NB4 (cell line): ENCODE results near the gene KLHDC3.

Source experiments
- DNase-seq: peaks from one replicate; pipeline ENCODE4 v3.0.0; 2010; ENCODE audit warnings: low read depth
- H3K4me3 ChIP-seq: one replicate; pipeline ENCODE4 v1.5.1; 2011; ENCODE audit warnings: mild to moderate bottlenecking, low read depth, low read length, moderate library complexity
- MYC ChIP-seq: IDR thresholded peaks from 2 replicates; pipeline ENCODE4 v1.6.1; 2011; ENCODE audit warnings: low read depth, low read length
- POLR2A ChIP-seq: IDR thresholded peaks from 2 replicates; pipeline ENCODE4 v1.6.1; 2011; ENCODE audit warnings: mild to moderate bottlenecking; ENCODE audit not compliant: insufficient read length; ENCODE audit errors: extremely low read depth
- TF ChIP-seq, protein P1 (sequence below): IDR thresholded peaks from one replicate; pipeline ENCODE4 v1.5.1; 2012; ENCODE audit warnings: low read depth, low read length
- TF ChIP-seq, protein P2 (sequence below): IDR thresholded peaks from 2 replicates; pipeline ENCODE4 v1.6.1; 2011; ENCODE audit warnings: low read depth, low read length

Gene KLHDC3

DNA sequence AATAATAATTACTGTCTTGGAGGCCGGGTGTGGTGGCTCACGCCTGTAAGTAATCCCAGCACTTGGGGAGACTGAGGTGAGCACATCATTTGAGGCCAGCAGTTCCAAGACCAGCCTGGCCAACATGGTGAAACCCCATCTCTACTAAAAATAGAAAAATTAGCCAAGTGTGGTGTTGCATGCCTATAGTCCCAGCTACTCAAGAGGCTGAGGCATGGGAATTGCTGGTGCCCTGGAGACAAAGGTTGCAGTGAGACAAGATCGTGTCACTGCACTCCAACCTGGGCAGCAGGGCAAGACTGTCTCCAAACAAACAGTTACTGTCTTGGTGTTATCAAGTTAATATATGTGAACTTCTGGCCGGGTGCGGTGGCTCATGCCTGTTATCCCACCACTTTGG, 12.3 kb downstream of the KLHDC3 start:
- no peak overlapping the region for H3K4me3 ChIP-seq
- no peak for DNase-seq
- TF ChIP-seq, protein P1, sequence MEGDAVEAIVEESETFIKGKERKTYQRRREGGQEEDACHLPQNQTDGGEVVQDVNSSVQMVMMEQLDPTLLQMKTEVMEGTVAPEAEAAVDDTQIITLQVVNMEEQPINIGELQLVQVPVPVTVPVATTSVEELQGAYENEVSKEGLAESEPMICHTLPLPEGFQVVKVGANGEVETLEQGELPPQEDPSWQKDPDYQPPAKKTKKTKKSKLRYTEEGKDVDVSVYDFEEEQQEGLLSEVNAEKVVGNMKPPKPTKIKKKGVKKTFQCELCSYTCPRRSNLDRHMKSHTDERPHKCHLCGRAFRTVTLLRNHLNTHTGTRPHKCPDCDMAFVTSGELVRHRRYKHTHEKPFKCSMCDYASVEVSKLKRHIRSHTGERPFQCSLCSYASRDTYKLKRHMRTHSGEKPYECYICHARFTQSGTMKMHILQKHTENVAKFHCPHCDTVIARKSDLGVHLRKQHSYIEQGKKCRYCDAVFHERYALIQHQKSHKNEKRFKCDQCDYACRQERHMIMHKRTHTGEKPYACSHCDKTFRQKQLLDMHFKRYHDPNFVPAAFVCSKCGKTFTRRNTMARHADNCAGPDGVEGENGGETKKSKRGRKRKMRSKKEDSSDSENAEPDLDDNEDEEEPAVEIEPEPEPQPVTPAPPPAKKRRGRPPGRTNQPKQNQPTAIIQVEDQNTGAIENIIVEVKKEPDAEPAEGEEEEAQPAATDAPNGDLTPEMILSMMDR = no peak

DNA sequence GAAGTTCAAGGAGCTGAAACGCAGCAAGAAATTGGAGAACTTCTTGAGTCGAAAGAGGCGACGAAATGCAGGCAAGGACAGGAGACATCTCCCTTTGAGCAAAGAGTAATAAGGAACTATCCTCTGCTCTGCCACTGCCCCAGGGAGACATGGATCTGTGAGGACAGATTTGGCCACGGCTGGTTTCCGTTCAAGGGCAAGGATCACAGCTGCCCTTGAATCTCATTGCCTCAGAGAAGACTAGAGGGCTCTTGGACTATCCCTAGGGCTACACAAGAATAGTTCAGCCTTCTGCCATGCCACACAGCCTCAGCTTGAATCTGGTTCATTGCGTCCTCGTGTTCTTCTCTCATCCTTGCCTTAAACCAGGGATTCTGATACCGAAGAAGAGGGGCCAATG, 15.1 kb downstream of the KLHDC3 start:
- no peak for DNase-seq
- TF ChIP-seq, protein P1 = no peak
- no peak for TF ChIP-seq MYC
- TF ChIP-seq POLR2A = no peak
- TF ChIP-seq, protein P2, sequence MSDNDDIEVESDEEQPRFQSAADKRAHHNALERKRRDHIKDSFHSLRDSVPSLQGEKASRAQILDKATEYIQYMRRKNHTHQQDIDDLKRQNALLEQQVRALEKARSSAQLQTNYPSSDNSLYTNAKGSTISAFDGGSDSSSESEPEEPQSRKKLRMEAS = no peak
- no peak overlapping the region for H3K4me3 ChIP-seq

DNA sequence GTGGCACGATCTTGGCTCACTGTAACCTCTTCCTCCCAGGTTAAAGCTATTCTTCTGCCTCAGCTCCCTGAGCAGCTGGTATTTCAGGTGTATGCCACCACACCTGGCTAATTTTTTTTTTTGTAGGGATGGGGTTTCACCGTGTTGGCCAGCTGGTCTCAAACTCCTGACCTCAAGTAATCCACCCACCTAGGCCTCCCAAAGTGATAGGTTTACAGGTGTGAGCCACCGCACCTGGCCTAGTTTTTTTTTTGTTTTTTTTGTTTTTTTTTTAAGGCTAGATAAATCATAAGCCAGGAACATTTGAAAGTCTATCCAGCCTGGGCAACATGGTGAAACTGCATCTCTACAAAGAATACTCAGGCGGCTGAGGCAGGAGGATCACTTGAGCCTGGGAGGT, 18.3 kb downstream of the KLHDC3 start:
- DNase-seq = no peak
- no peak overlapping the region for H3K4me3 ChIP-seq
- TF ChIP-seq, protein P1 = no peak
- TF ChIP-seq, protein P2 = no peak
- TF ChIP-seq POLR2A = no peak
- no peak for TF ChIP-seq MYC

DNA sequence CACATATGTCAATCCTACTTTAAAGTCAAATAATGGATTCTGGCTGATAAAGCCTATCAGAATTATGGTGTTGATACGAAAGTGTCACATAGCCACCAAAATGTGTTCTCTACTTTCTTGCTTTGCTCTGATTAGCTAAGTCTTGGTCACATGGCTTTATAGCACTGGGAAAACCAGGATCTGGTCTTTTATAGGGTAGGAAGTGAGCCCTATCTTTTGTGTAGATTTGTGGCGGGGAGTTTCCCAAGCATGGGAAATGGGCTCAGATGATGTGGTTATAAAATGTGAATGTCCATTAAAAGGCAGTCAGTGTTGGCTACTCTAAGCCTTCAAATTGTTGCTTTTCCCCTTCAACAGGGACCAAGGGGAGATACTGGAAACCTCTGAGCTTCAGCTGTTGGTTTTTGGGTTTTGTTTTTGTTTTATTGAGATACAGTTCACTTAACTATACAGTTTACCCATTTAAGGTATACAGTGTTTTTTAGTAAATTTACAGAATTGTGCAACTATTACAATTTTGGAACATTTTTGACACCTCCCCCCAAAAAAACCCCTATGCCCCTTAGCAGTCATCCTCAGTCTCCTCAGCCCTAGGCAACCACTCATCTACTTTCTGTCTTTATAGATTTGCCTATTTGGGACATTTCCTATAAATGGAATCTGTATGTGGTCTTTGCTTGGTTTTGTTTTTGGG, 19.6 kb downstream of the KLHDC3 start:
- no peak overlapping the region for H3K4me3 ChIP-seq
- no peak for TF ChIP-seq MYC
- no peak for TF ChIP-seq POLR2A
- TF ChIP-seq, protein P2 = no peak
- TF ChIP-seq, protein P1 = no peak
- DNase-seq = no peak

DNA sequence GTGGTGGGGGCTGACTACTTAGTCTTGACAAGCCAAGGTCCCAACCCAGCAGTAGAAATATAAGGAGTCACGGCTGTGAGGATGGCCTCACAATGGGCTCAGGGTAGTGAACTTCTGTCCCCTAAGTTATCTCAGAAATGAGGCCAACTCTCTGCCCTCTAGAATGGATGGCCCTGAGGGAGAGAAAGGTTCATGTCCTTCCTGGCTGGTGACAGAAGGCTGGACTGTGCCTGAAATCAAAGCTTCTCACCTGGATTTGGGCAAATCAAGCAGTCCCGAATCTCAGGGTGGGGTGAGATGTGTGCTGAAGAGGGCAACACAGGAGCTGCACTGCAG, 20.1 kb downstream of the KLHDC3 start:
- TF ChIP-seq, protein P2 = no peak
- TF ChIP-seq POLR2A = no peak
- TF ChIP-seq, protein P1 = no peak
- TF ChIP-seq MYC = no peak
- no peak for DNase-seq
- H3K4me3 ChIP-seq = no peak overlapping the region

DNA sequence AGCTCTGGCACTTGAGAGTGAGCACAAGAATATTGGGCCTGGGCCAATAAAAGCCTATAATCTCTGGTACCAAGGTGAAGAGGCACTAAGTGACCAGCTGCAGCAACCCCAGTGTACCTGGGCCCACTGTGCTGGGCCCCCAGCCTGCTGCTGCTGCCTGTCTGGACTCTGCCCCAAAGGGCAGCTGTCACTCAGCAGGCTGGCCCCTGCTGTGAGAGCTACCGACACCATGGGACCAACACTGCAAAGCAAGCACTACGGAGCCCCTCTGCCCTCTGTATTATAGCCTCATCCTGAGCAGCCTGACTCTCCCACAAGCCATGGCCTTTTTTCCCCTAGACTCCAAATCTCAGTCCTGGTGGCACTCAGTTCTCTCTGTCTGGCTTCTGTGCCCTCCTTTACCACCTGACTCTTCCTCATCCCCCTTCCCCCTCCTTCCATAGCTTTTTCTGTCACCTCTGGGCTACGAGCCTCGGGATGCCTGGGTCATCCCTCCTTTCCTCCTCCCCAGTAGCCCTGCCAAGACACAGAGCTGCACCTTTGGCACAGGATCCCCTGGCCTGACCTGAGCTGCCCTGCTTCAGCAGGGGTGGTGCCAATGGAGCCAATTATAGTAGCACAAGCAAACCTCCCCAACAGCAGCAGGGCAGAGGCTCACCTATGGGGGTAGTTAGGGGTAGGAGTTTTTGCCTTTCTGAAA, 21.6 kb downstream of the KLHDC3 start:
- TF ChIP-seq MYC = no peak
- H3K4me3 ChIP-seq = no peak overlapping the region
- no peak for DNase-seq
